Measurements from ENCODE around the gene BNC2. TPM values are rescaled to one million over a fixed set of nuclear protein-coding genes. Genes with fewer than 3 reads are reported as not detected.

Gene BNC2
- total RNA-seq, 1 experiment from 2014 or later, result 5.7 TPM

DNA sequence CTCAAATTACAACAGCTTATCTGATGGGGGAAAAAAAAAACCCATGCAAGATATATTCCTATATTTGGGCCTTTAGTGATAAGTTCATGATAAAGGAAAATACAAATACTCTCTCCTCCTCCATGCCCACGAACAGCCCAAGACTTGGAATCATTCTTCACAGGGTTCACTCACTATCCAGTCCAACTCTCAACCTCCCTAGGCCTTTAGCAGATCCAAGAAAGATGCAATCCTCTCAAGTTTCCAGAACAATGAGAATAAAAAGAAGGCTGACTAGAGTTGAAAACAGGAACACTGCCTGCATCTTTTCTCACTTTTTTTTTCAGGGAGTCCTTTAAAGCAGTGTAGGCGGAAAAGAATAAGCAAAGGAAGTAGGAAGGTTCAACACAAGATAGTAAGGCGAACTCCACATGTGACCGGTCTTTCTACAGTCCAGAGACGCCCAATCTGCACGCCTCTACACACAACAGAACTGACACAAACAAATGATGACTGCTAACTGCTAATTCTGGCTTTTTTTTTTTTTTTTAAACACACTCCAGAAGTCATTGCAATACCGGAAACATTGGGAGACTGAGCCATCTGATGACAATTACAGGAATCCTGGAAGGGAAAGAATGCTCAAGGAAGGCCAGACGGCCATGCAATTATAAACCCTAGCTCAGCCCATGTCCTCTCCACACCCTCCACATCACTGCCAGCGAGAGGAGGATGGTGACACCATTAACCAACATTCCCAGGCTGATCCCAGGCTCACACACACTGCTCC lies 75.4 kb downstream of the BNC2 start:
- Histone ChIP-seq H3K36me3 (ENCODE audit: control insufficient read depth, insufficient read depth, low read length) (no peaks in the 10 kb centered on the region), H3K4me1 (ENCODE audit: control insufficient read depth, insufficient read depth, low read length) (no peaks in the 10 kb centered on the region), H3K27me3 (ENCODE audit: control insufficient read depth, insufficient read depth, low read length) (no peaks in the 10 kb centered on the region), H3K9me3 (ENCODE audit: control insufficient read depth, insufficient read depth, low read depth, low read length) (no peaks in the 10 kb centered on the region), H3K4me3 (ENCODE audit: low read depth in 2 of 2, low read length in 2 of 2) (no peak overlapping the region), H3K27ac (ENCODE audit: low read length) (no peak overlapping the region)
- no TSS peak for BruUV-seq (replicated peaks)
- in situ Hi-C loops (cut with HindIII; ENCODE audit: low pct_unique_long_range_greater_than_20kb, low sequenced_read_pairs) (no loop called here), intact Hi-C loops (cut with micrococcal nuclease; ENCODE audit: unreplicated experiment) (no loop called here)
- no peak for ATAC-seq
- POLR2A ChIA-PET, result no interaction called here
- no peak for DNase-seq (ENCODE audit: low read depth, low spot score)
- CTCF ChIA-PET, result no interaction called here
- TF ChIP-seq TCF7L2 (IDR thresholded peaks at IDR 0.05; ENCODE audit: low read depth, low read length), result no peak
- no peak for TF ChIP-seq POLR2AphosphoS5 (IDR thresholded peaks at IDR 0.05; ENCODE audit: low read depth, low read length)
- TF ChIP-seq, protein P1, sequence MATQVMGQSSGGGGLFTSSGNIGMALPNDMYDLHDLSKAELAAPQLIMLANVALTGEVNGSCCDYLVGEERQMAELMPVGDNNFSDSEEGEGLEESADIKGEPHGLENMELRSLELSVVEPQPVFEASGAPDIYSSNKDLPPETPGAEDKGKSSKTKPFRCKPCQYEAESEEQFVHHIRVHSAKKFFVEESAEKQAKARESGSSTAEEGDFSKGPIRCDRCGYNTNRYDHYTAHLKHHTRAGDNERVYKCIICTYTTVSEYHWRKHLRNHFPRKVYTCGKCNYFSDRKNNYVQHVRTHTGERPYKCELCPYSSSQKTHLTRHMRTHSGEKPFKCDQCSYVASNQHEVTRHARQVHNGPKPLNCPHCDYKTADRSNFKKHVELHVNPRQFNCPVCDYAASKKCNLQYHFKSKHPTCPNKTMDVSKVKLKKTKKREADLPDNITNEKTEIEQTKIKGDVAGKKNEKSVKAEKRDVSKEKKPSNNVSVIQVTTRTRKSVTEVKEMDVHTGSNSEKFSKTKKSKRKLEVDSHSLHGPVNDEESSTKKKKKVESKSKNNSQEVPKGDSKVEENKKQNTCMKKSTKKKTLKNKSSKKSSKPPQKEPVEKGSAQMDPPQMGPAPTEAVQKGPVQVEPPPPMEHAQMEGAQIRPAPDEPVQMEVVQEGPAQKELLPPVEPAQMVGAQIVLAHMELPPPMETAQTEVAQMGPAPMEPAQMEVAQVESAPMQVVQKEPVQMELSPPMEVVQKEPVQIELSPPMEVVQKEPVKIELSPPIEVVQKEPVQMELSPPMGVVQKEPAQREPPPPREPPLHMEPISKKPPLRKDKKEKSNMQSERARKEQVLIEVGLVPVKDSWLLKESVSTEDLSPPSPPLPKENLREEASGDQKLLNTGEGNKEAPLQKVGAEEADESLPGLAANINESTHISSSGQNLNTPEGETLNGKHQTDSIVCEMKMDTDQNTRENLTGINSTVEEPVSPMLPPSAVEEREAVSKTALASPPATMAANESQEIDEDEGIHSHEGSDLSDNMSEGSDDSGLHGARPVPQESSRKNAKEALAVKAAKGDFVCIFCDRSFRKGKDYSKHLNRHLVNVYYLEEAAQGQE (IDR thresholded peaks at IDR 0.05; ENCODE audit: insufficient read depth in 1 of 2, low read depth in 2 of 2, low read length in 1 of 2), result no peak
- TF ChIP-seq, protein P2, sequence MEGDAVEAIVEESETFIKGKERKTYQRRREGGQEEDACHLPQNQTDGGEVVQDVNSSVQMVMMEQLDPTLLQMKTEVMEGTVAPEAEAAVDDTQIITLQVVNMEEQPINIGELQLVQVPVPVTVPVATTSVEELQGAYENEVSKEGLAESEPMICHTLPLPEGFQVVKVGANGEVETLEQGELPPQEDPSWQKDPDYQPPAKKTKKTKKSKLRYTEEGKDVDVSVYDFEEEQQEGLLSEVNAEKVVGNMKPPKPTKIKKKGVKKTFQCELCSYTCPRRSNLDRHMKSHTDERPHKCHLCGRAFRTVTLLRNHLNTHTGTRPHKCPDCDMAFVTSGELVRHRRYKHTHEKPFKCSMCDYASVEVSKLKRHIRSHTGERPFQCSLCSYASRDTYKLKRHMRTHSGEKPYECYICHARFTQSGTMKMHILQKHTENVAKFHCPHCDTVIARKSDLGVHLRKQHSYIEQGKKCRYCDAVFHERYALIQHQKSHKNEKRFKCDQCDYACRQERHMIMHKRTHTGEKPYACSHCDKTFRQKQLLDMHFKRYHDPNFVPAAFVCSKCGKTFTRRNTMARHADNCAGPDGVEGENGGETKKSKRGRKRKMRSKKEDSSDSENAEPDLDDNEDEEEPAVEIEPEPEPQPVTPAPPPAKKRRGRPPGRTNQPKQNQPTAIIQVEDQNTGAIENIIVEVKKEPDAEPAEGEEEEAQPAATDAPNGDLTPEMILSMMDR (IDR thresholded peaks at IDR 0.05), result no peak
- TF ChIP-seq SIN3A (IDR thresholded peaks at IDR 0.05; ENCODE audit: borderline replicate concordance, insufficient read depth, low read depth, low read length), result no peak

DNA sequence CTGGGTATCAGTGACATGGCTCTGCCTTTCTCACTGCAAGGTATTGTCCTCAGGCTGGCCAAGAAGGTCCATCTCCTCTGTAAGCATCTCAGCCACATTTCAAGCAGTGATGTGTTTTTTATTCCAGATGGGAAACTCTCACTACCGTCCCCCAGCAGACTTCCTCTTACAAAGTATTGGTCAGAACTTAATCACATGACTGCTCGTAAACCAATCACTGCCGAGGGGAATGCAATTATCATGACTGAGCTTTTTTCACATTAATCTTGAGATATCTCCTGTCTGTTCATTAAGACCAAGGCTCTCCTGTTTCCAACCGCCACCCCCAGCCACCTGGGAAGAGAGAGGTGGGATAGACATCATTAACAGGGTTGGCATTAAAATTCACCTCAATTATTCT lies 76.4 kb downstream of the BNC2 start:
- intact Hi-C loops (cut with micrococcal nuclease; ENCODE audit: unreplicated experiment), result no loop called here
- Histone ChIP-seq H3K9me3 (ENCODE audit: control insufficient read depth, insufficient read depth, low read depth, low read length) (no peaks in the 10 kb centered on the region), H3K27ac (ENCODE audit: low read length) (no peak overlapping the region), H3K27me3 (ENCODE audit: control insufficient read depth, insufficient read depth, low read length) (no peaks in the 10 kb centered on the region), H3K36me3 (ENCODE audit: control insufficient read depth, insufficient read depth, low read length) (no peaks in the 10 kb centered on the region), H3K4me3 (ENCODE audit: low read depth in 2 of 2, low read length in 2 of 2) (no peak overlapping the region), H3K4me1 (ENCODE audit: control insufficient read depth, insufficient read depth, low read length) (no peaks in the 10 kb centered on the region)
- POLR2A ChIA-PET, result no interaction called here
- CTCF ChIA-PET, result no interaction called here
- DNase-seq (ENCODE audit: low read depth, low spot score) (no peak), ATAC-seq (no peak)
- TF ChIP-seq POLR2AphosphoS5 (IDR thresholded peaks at IDR 0.05; ENCODE audit: low read depth, low read length) (no peak), TCF7L2 (IDR thresholded peaks at IDR 0.05; ENCODE audit: low read depth, low read length) (no peak), SIN3A (IDR thresholded peaks at IDR 0.05; ENCODE audit: borderline replicate concordance, insufficient read depth, low read depth, low read length) (no peak)
- TF ChIP-seq, protein P1 (IDR thresholded peaks at IDR 0.05; ENCODE audit: insufficient read depth in 1 of 2, low read depth in 2 of 2, low read length in 1 of 2), result no peak
- TF ChIP-seq, protein P2 (IDR thresholded peaks at IDR 0.05), result no peak
- BruUV-seq (replicated peaks), result no TSS peak
- in situ Hi-C loops (cut with HindIII; ENCODE audit: low pct_unique_long_range_greater_than_20kb, low sequenced_read_pairs), result no loop called here

Data from Panc1 (cell line).